Endothelial cell of hepatic sinusoid (primary cell): ENCODE data around the gene AP3S2.
"Not testable (repeated sequence)": the region's sequence is repeated elsewhere in the genome, so short reads cannot be mapped to it uniquely, and the experiment has no call there.

ENCODE experiments used
- in situ Hi-C: cut with HindIII; loops from 2 replicates; pipeline ENCODE4 v1.10.0; 2017; ENCODE audit warnings: low sequenced_read_pairs

The AP3S2 gene

DNA sequence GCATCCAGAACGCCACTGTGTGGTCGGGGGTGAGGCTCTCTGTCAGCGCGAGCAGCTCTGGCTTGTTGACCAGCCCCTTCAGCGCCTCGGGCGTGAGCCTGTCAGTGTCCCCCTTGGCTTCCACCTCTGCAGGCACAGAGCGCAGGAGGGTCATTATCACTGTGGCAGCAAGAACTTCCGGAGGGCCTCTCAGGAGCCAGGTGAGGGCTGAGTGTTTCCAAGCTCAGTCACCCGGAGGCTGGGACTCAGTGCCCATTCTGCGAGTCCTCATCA is 10.0 kb upstream of the AP3S2 start:
- in situ Hi-C loops: no loop called here

DNA sequence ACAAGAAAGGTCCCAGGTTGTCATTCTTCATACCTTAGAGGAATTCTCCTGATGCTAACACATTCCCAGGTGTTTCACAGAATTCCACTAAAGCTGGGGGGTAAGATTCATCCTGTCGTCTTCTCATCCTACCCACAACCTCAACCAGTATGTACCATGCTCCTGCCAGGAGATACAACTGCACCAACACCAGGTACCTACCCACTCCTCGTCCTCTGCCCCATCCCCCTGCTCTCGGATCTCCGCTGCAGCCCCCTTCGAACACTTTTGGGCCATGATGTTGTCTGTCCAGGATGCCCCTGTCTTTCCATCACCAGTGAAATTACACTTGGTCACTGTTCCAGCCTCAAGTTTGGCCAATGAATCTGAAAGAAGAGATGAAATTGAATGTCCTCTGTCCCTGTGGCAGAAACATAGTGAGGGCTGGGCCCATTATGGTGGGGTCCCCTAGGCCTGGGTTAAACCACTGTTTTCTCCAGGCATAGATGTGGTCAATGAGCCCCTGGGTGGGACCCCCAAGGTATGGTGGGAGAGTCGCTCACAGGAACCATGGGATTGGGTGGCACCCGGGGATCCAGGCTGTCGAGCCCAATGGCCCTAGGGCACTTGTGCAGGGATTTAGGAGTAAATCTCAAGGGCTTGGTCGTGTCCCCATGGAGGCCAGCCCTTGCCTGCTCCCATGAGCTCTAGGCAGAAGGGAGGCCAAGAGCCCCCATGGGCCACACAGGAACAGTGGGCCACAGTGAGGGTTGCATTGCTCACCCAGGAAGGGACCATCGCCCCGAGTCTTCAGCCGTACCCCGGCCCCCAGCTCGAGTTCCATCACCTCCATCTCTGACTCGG is 9.4 kb upstream of the AP3S2 start:
- in situ Hi-C loops: no loop called here

DNA sequence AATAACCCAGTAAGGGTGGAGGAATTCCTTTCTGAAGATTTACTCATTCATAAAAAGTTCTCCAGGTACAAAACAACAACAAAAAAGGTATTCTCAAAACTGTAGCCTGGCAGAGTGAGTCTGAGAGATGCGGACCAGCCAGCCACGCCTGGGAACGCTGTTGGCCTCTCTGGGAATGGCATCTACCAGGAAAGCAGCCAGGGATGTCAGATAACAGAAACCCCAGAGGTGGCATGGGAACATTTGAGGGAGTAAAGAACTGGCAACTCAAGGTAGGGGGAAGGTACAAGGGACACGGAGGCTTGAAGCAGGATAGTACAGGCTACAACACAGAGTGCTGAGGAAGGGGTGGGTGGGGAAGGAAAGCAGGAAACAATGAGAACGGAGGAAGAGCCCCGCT is 7.1 kb upstream of the AP3S2 start:
- in situ Hi-C loops: no loop called here

- in situ Hi-C loops: no loop called here
These were observed 6.3 kb upstream of the AP3S2 start for GRCh38 chr15:89899951-89900567.

GRCh38 chr15:89899295-89899945 is 5.6 kb upstream of the AP3S2 start:
- in situ Hi-C loops: no loop called here

GRCh38 chr15:89898614-89899294 is 5.0 kb upstream of the AP3S2 start:
- in situ Hi-C loops: no loop called here

DNA sequence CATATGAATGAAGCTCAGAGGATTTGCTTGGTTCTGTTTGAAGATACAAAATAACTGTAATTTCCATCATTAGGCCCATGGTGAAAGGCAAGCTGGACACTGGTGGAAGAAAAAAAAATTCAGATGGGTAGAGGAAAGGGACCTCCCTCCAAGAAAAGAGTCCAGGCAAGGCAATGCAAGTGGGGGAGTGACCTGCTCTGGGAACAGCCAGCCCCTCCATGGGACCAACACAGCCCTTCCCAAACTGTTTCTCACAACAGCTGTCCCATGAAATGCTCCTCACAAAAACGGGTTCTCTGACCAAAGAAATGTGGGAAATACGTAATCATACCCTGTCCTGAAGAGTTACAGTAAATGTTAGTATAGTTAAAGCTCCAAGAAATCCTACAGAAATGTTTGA is 4.4 kb upstream of the AP3S2 start:
- in situ Hi-C loops: no loop called here

DNA sequence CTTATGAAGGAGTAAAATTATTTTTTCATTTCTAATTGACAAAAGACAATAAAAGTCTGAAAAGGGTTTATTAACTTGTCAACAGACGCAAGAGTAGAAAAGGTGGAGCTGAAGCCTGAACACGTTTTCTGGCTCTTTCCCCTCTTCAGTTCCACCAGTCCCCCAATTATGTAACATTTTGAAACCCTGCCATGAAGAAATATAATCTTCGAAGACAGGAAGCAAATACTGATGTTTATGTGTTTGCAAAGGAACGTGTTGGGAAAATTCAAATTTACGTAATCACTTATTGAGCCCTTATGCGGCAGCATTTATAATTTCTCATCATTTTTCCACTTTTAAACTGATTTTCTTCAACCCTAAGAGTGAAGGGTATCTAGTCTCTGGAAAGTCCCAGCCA is 767 bp downstream of the AP3S2 start:
- in situ Hi-C loops: no loop called here

GRCh38 chr15:89888214-89888804 is 5.5 kb downstream of the AP3S2 start:
- in situ Hi-C loops: no loop called here

DNA sequence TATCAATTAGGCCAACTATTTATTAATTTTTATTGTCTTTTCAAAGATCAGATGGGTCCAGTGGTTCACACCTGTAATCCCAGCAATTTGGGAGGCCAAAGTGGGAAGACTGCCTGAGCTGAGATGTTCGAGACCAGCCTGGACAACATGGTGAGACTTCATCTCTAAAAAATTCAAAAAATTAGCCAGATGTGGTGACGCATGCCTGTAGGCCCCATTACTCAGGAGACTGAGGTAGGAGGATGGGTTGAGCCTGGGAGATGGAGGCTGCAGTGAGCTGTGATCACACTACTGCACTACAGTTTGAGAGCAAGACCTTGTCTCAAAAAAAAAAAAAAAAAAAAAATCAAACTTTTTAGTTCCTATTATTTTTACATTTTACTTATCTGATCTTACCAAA is 8.2 kb downstream of the AP3S2 start:
- in situ Hi-C loops: no loop called here

- in situ Hi-C loops: not testable (repeated sequence)
These were observed 8.6 kb downstream of the AP3S2 start for GRCh38 chr15:89885179-89885578.

DNA sequence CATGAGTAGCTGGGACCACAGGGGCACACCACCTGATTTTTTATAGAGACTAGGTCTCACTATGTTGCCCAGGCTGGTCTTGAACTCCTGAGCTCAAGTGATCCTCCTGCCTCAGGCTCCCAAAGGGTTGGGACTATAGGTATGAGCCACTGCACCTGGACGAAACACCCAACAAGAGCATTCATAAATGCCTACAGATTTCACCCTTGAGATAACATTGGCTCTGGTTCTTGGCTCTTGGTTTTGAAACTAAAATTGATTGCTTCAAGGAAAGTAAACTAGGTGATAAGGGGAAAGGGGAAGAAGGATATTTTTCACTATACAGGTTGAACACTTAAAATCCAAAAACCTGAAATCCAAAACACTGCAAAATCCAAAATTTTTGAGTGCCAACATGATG is 10.3 kb downstream of the AP3S2 start:
- in situ Hi-C loops: no loop called here

DNA sequence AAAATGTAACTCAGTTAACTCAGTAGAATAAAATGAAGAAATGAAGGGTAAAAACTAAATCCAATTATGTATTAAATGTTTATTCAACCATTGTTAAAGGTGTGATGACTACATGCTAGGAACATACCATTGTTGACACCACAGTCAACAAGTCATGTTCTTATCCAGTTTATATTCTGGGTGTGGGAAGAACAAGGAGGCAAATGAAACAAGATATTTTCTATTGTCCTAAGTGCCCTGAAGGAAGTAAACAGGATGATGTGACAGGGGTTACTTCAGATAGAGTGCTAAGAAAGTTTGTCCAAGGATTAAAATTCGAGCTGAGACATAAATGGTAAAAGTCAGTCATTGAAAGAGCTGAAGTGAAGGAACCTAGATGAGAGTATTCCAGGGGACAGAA is 13.1 kb downstream of the AP3S2 start:
- in situ Hi-C loops: no loop called here

DNA sequence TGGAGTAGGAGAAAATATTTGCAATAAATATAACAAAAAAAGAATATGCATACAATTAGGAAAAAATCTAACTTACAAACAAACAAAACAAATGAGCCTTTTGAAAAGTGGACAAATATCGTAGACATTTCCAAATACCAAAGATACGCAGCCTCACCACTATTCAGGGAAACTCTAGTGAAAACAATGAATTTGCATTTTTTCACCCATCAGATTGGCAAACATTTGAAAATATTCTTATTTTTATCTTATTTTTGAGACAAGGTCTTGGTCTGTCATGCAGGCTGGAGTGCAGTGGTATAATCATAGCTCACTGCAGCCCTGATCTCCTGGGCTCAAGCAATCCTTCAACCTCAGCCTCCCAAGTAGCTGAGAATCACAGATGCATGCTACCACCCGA is 15.5 kb downstream of the AP3S2 start:
- in situ Hi-C loops: loop anchor here (5.0 kb wide), 2 partner anchors 81 to 116 kb away; no protein-coding TSS in a partner anchor

GRCh38 chr15:89877083-89877425 is 16.7 kb downstream of the AP3S2 start:
- in situ Hi-C loops: loop anchor here (5.0 kb wide), 2 partner anchors 80 to 115 kb away; no protein-coding TSS in a partner anchor

DNA sequence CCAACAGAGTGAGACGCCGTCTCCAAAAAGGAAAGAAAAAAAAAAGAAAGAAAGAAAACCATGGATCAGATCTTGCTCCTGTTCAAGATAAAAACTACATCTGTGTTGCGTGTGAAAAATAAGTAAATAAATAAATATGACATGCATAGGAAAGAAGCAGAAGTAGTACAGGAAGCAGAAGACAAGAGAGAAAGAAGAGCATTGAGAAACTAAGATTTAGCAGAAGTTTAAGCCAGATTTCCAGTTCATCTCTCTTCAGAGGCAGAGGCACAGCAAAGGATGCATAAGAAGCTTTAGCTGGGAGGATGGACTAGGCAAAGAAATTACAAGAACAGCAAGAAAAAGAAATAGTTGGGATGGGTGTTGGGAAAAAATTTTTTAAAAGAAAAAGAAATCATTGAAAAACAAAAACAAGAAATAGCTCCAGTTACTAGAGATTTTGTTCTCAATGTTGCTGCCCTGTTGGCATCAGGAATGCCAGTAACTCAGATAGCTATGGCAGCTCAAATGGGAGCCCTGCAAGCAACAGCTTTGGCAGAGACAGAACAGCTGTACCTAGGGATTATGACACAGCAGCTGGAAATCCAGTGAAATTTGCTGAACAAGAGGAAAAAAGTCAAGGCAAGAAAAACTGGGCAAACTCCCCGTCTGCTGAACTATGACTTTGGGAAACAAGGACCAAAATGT is 17.3 kb downstream of the AP3S2 start:
- in situ Hi-C loops: loop anchor here (5.0 kb wide), 2 partner anchors 79 to 114 kb away; no protein-coding TSS in a partner anchor

GRCh38 chr15:89875741-89876140 is 18.1 kb downstream of the AP3S2 start:
- in situ Hi-C loops: loop anchor here (5.0 kb wide), 2 partner anchors 78 to 113 kb away; no protein-coding TSS in a partner anchor

DNA sequence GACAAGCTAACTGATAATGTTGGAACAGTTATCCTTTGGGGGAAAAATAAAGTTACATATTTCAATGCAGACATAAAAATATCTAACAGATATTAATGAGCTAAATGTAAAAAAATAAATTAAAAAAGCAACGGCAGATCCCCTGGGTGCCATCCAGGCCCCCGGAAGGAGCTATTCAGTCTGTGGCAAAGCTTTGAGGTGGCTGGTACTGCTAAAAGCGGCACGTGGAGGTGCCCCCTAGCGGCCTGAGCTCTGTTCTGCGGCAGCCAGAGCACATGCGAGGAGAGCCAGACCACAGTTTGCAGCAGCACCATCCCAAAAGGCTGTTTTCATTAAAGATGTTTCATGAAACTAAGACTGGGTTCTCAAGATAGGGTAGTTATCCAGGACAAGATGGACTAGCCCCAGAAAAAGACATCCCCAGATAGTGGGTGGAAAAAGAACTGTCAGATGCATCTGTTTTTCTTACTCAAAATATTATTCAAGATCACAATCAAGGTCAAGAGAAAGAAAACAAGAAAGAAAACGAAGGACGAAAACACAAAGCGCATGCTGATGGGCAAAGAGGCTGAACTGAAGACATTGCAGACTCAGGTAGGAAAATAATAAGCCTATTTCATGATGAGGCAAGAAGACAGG is 18.7 kb downstream of the AP3S2 start:
- in situ Hi-C loops: loop anchor here (5.0 kb wide), 2 partner anchors 78 to 113 kb away; no protein-coding TSS in a partner anchor

DNA sequence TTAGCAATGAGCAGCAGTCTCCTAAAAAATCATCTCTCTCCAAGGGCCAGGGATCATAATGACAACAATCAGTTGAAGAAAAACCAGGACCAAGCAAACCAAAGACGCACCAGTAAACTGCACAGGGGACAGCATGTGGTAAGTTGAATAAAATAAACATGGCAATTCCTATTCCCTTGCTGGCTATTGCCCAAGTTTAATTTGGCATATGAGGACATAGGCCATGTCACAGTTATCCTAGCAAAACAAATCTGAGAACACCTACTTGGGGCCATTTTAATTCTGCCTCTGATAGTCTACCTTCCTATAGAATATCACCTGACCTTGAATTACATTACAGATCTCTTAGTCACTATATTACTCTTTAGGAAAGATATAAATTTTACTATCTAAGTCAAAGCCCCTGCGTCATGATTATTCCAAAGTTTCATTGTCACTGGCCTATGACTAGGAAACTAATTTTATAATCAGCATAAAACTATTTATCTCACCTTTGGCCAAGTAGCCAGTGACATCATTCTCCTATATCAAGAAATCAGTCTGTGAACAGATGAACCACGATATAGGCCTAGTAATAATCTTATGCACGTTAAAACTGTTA is 23.0 kb downstream of the AP3S2 start:
- in situ Hi-C loops: no loop called here

GRCh38 chr15:89870006-89870405 is 23.8 kb downstream of the AP3S2 start:
- in situ Hi-C loops: no loop called here
